ENCODE results near the gene KCNA1. TPM values are rescaled to one million over a fixed set of nuclear protein-coding genes. Genes with fewer than 3 reads are reported as not detected.

KCNA1 gene
- total and polyA plus RNA-seq, 8 donors = 0.15 to 5.4 (median 1.9) TPM; not detected in 4

DNA sequence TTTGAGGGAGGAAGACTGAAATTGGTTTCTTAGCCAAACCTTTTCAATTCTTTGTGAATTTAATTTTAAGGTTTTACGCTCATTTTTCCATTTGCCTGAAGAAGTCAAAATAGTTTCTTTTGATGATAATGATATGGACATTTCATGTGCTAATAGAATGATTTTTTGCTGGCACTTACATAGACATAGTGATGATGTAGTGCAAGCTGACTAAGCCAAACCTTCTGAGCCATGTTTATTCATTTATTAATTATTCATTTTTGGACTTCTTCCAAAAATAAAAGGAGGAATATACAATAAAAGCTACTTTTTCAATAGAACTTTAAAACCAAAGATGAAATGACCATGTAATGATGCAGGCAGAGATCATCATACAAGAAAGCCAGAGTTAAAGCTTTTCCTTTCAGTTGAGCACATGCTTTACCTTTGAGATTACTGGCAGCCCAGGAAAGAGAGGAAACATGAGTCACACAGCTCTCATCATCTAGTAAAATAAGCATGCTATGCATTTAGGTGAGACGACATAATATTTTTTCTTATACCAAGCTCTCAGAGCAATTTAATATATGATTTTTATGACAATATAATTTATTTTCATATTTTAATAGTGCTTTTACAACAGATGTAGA lies 24.8 kb downstream of the KCNA1 start:
- Histone ChIP-seq H3K9me3 (no peaks in the 10 kb centered on the region), H3K36me3 (no peaks in the 10 kb centered on the region), H3K4me1 (no peaks in the 10 kb centered on the region), H3K27ac (no peak overlapping the region), H3K27me3 (peaks cover 0 to 47% (median 3%) of the 10 kb centered on the region in 3 donors), H3K4me3 (no peak overlapping the region)
- 74 to 84% (median 80%) methylated on average over 2 of the region's 2 CpGs for WGBS, 5 donors
- intact Hi-C loops (cut with DNase I; ENCODE audit: low total_unique reads) = no loop called here
- DNase-seq = no peak
- TF ChIP-seq POLR2AphosphoS5 (IDR thresholded peaks at IDR 0.05) (no peak), EP300 (IDR thresholded peaks at IDR 0.05) (no peak), POLR2A (IDR thresholded peaks at IDR 0.05) (no peak)
- TF ChIP-seq, protein P1, sequence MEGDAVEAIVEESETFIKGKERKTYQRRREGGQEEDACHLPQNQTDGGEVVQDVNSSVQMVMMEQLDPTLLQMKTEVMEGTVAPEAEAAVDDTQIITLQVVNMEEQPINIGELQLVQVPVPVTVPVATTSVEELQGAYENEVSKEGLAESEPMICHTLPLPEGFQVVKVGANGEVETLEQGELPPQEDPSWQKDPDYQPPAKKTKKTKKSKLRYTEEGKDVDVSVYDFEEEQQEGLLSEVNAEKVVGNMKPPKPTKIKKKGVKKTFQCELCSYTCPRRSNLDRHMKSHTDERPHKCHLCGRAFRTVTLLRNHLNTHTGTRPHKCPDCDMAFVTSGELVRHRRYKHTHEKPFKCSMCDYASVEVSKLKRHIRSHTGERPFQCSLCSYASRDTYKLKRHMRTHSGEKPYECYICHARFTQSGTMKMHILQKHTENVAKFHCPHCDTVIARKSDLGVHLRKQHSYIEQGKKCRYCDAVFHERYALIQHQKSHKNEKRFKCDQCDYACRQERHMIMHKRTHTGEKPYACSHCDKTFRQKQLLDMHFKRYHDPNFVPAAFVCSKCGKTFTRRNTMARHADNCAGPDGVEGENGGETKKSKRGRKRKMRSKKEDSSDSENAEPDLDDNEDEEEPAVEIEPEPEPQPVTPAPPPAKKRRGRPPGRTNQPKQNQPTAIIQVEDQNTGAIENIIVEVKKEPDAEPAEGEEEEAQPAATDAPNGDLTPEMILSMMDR (IDR thresholded peaks at IDR 0.05) = no peak

DNA sequence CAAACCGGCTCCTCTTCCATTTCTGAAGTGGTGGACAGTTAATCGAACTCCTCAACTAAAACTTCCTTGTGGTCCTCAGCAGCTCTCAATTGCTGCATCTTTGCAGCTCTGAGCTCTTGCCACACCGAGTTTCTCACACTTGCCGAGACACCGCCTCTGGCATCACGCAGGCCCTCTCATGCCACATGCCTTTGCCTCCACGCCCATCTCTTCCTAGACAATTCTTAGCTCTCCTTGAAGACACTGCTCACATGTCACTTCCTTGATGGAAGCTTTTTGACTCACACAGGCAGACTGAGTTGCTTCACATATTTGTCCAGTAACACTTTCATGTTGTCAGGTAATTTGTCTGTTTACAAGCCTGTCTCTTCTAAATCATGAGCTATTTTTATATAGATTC lies 29.2 kb downstream of the KCNA1 start:
- intact Hi-C loops (cut with DNase I; ENCODE audit: low total_unique reads) = no loop called here
- WGBS, 5 donors = 87 to 91% (median 87%) methylated on average over 7 of the region's 7 CpGs

DNA sequence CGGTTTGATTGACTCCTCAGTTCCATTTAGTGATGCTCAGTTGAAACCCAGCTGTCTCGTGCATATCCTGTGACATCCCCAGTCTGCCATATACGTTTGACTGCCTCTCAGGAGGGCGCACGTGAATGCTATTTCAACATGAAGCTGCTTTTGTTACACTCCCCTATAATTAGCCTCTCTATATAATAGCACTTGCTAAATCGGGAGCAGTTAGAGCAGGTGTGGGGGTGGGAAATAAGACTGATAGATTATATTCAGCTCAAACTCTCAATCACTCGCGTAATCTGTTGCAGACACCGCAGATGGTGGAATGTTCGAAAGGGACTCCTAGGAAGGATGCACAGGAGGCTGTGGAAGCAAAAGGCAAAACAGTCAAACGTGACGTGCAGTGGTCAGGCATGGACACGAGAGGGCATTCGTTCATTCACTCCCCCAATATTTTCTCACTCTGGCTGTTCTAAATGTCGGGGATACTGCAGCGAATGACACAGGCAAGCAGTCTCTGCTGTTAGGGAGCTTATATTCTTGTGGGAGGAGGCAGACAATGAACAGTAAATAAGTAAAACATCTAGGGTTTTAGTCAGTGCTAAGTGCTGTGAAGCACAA lies 29.8 kb downstream of the KCNA1 start:
- no peaks in the 10 kb centered on the region for H3K9me3 ChIP-seq
- no peak overlapping the region for H3K4me3 ChIP-seq
- no peaks in the 10 kb centered on the region for H3K4me1 ChIP-seq
- TF ChIP-seq POLR2A (IDR thresholded peaks at IDR 0.05) = no peak
- TF ChIP-seq EP300 (IDR thresholded peaks at IDR 0.05) = no peak
- TF ChIP-seq POLR2AphosphoS5 (IDR thresholded peaks at IDR 0.05) = no peak
- TF ChIP-seq, protein P1 (IDR thresholded peaks at IDR 0.05) = no peak
- H3K27ac ChIP-seq = no peak overlapping the region
- peaks cover 0 to 38% (median 0%) of the 10 kb centered on the region in 3 donors for H3K27me3 ChIP-seq
- 75 to 81% (median 80%) methylated on average over 16 of the region's 16 CpGs for WGBS, 5 donors
- intact Hi-C loops (cut with DNase I; ENCODE audit: low total_unique reads) = no loop called here
- H3K36me3 ChIP-seq = no peaks in the 10 kb centered on the region
- no peak for DNase-seq

More for the DNA sequence above, 29.2 kb downstream of the KCNA1 start:
- Histone ChIP-seq H3K36me3 (no peaks in the 10 kb centered on the region), H3K4me3 (no peak overlapping the region), H3K27ac (no peak overlapping the region), H3K4me1 (no peaks in the 10 kb centered on the region), H3K9me3 (no peaks in the 10 kb centered on the region), H3K27me3 (peaks cover 0 to 41% (median 0%) of the 10 kb centered on the region in 3 donors)
- no peak for TF ChIP-seq EP300 (IDR thresholded peaks at IDR 0.05)
- DNase-seq = no peak

DNA sequence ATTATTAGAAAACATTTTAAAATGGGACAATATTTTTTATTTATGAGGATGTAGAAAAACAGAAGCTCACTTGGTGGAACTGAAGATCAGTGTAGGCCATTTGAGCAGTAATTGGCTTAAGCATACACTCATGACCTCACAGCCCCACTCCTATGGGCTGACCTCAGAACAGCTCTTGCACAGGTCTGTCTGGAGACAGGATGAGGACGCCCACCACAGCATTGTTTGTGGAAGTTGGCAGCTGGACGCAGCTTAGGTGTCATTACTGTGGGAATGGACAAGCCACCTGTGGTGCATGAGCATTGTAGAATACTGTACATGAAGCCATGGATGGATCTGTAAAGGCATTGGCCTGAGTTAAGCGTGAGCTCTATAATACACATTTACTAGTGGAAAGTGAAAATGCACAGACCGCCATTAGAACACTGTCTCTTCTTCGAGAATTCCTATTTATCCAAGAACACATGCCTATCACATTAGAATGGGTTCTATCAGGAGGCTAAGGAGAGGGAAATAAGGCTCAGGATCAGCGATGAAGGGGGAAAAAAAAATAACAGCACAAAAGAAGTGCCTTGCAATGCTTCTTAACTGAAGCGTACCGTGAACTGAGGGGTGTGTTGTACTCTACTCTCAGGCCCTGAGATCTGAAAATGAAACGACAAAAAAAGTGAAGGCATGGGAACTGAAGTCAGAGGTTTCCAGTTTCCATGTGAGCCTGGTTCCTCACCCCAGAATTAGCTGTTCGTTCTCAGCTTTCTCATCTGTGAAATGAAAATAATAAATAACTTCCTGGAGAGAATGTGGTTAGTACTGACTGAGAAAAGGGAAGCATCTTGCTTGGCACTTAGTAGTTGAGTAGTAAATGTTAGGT lies 33.6 kb downstream of the KCNA1 start:
- DNase-seq = no peak

More for the DNA sequence above, 33.6 kb downstream of the KCNA1 start:
- Histone ChIP-seq H3K27me3 (peaks cover 0 to 41% (median 4%) of the 10 kb centered on the region in 3 donors), H3K27ac (no peak overlapping the region), H3K4me1 (no peaks in the 10 kb centered on the region), H3K36me3 (no peaks in the 10 kb centered on the region), H3K4me3 (no peak overlapping the region), H3K9me3 (no peaks in the 10 kb centered on the region)
- TF ChIP-seq POLR2A (IDR thresholded peaks at IDR 0.05) = no peak
- TF ChIP-seq EP300 (IDR thresholded peaks at IDR 0.05) = no peak
- TF ChIP-seq, protein P1 (IDR thresholded peaks at IDR 0.05) = no peak
- no peak for TF ChIP-seq POLR2AphosphoS5 (IDR thresholded peaks at IDR 0.05)
- 77 to 84% (median 84%) methylated on average over 10 of the region's 10 CpGs for WGBS, 5 donors
- intact Hi-C loops (cut with DNase I; ENCODE audit: low total_unique reads) = no loop called here
